C4-2B (cell line): Measurements from ENCODE around the gene AXIN1.

Experiments
- CTCF ChIP-seq: fragments of 450-650 bp; conservative IDR thresholded peaks from 2 replicates; pipeline ENCODE4 v1.5.1; 2017; ENCODE audit warnings: mild to moderate bottlenecking
- ZFX ChIP-seq: fragments of 450-650 bp; IDR thresholded peaks from 2 replicates; pipeline ENCODE4 v1.6.1; 2017

DNA sequence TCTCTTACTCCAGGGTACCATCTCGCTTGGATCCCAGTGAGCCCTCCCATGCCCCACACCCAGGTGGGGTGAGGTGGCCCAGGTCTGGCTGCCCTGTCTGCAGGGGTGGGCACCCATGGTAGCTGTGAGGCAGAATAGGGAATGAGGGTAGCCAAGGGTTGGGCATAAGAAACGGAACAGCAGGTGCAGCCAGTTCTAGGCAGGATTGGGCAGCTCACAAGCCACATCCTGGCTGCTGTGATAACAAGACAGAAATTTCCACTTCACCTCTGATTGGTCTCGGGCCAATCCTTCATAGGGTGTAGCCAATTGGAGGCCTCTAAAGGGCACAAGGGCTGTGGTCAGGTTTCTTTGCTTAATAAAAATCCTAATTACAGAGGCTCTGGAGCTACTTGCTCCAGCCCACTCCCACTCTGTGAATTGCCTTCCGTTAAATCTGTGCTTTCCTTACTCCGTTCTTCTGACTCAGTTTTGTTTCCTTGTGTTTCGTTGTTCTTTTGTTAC is 73.6 kb downstream of the AXIN1 start:
- TF ChIP-seq ZFX = no peak
- no peak for TF ChIP-seq CTCF
